CD4-positive, alpha-beta T cell (primary cell): ENCODE data around the gene ELFN1. TPM values are rescaled to one million over a fixed set of nuclear protein-coding genes. Genes with fewer than 3 reads are reported as not detected.
A peak's percentile ranks its signal among the peaks of the same experiment; 100 is the strongest.

Experiments
- ATAC-seq: fragments of 200-7000 bp; cut with Tn5 transposase; one replicate; pipeline ENCODE4 v1.10.0; 2022; ENCODE audit warnings: mild to moderate bottlenecking; ENCODE audit not compliant: poor library complexity
- CTCF ChIA-PET: fragments of 350-600 bp; sonication (Branson Sonifier 250); formaldehyde crosslinking; loops from one replicate; lab custom pipeline; 2021; ENCODE audit warnings: antibody characterized with exemption, inconsistent platforms; lab: Charles Lee
- POLR2A ChIA-PET: fragments of 350-600 bp; sonication (Branson Sonifier 250); formaldehyde crosslinking; loops from one replicate; lab custom pipeline; 2021; ENCODE audit warnings: antibody characterized with exemption, inconsistent platforms; lab: Charles Lee
- DNase-seq, 14 experiments: peaks; one replicate each; pipeline ENCODE4 v3.0.0-alpha.2; 2013 to 2020; ENCODE audit warnings: mixed read lengths in 2 of 14
- H3K27ac ChIP-seq, 2 donors: one replicate each; pipeline versions ENCODE4 v1.5.1 to v1.7.0; 2013; ENCODE audit warnings: low read length in 2 of 2, low read depth in 1 of 2, mild to moderate bottlenecking in 1 of 2
- H3K27me3 ChIP-seq, 2 experiments: 1 replicate in 1 of 2; 2 replicates in 1 of 2; pipeline versions ENCODE4 v1.6.1 to v1.7.0; 2013; ENCODE audit warnings: low read length in 2 of 2, control low read depth in 1 of 2, mild to moderate bottlenecking in 1 of 2, moderate library complexity in 1 of 2; ENCODE audit not compliant: insufficient read depth in 2 of 2, control insufficient read depth in 1 of 2
- H3K36me3 ChIP-seq: one replicate; pipeline ENCODE4 v1.6.1; 2013; ENCODE audit warnings: low read length, control low read depth; ENCODE audit not compliant: insufficient read depth
- H3K4me1 ChIP-seq: one replicate; pipeline ENCODE4 v1.6.1; 2013; ENCODE audit warnings: low read length, control low read depth; ENCODE audit not compliant: insufficient read depth
- H3K4me3 ChIP-seq: one replicate; pipeline ENCODE4 v1.5.1; 2013; ENCODE audit warnings: mild to moderate bottlenecking, low read length, moderate library complexity
- H3K9me3 ChIP-seq, 2 experiments: 1 replicate in 1 of 2; 2 replicates in 1 of 2; pipeline versions ENCODE4 v1.6.1 to v1.7.0; 2013; ENCODE audit warnings: low read length in 2 of 2, mild to moderate bottlenecking in 2 of 2, control low read depth in 1 of 2, moderate library complexity in 1 of 2; ENCODE audit not compliant: control insufficient read depth in 1 of 2, insufficient read depth in 1 of 2
- H3K27ac Mint-ChIP-seq: one replicate; pipeline ENCODE4 v1.8.0; 2020; ENCODE audit warnings: mixed read lengths
- H3K27me3 Mint-ChIP-seq: one replicate; pipeline ENCODE4 v1.8.0; 2021; ENCODE audit warnings: mixed read lengths
- H3K36me3 Mint-ChIP-seq: one replicate; pipeline ENCODE4 v1.8.0; 2021; ENCODE audit warnings: low read depth, mixed read lengths
- H3K4me1 Mint-ChIP-seq: one replicate; pipeline ENCODE4 v1.8.0; 2021; ENCODE audit warnings: low read depth, mixed read lengths
- H3K4me3 Mint-ChIP-seq: one replicate; pipeline ENCODE4 v1.8.0; 2020; ENCODE audit warnings: mild to moderate bottlenecking, mixed read lengths
- H3K9me3 Mint-ChIP-seq: one replicate; pipeline ENCODE4 v1.8.0; 2020; ENCODE audit warnings: mixed read lengths
- intact Hi-C, 2 experiments: fragments of 100-400 bp; cut with DNase I in 1 of 2; cut with micrococcal nuclease in 1 of 2; formaldehyde crosslinking; loops; one replicate each; pipeline versions ENCODE4 v1.15.1 to v1.9.0; 2023 to 2025; cut with DNase I, micrococcal nuclease
- total RNA-seq, 174 experiments: library from RNA in 2 of 174; stranded (reverse) in 2 of 174; gene quantifications; one replicate each; pipeline ENCODE4 v1.2.3 and lab custom pipeline; 2021 to 2026
- TF ChIP-seq, protein P1 (sequence below): fragments of 200-600 bp; IDR thresholded peaks from one replicate; pipeline ENCODE4 v1.8.0; 2022; ENCODE audit warnings: antibody characterized with exemption, mild to moderate bottlenecking

Gene ELFN1
- total RNA-seq, 2 experiments from 2014 or later: not detected

- H3K36me3 Mint-ChIP-seq: no peaks in the 10 kb centered on the region
- H3K27me3 Mint-ChIP-seq: peaks cover 17% of the 10 kb centered on the region
- ChIA-PET POLR2A (no interaction called here), CTCF (no interaction called here)
- H3K9me3 Mint-ChIP-seq: no peaks in the 10 kb centered on the region
- Histone ChIP-seq H3K27ac (no peak overlapping the region), H3K36me3 (no peaks in the 10 kb centered on the region), H3K4me1 (no peaks in the 10 kb centered on the region), H3K4me3 (no peak overlapping the region), H3K27me3 (peaks cover 2 to 4% of the 10 kb centered on the region in 2 experiments), H3K9me3 (peaks cover 0 to 6% of the 10 kb centered on the region in 2 experiments)
- TF ChIP-seq, protein P1, sequence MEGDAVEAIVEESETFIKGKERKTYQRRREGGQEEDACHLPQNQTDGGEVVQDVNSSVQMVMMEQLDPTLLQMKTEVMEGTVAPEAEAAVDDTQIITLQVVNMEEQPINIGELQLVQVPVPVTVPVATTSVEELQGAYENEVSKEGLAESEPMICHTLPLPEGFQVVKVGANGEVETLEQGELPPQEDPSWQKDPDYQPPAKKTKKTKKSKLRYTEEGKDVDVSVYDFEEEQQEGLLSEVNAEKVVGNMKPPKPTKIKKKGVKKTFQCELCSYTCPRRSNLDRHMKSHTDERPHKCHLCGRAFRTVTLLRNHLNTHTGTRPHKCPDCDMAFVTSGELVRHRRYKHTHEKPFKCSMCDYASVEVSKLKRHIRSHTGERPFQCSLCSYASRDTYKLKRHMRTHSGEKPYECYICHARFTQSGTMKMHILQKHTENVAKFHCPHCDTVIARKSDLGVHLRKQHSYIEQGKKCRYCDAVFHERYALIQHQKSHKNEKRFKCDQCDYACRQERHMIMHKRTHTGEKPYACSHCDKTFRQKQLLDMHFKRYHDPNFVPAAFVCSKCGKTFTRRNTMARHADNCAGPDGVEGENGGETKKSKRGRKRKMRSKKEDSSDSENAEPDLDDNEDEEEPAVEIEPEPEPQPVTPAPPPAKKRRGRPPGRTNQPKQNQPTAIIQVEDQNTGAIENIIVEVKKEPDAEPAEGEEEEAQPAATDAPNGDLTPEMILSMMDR: no peak
- no peaks in the 10 kb centered on the region for H3K4me1 Mint-ChIP-seq
- intact Hi-C loops: no loop called here
- DNase-seq (no peak), ATAC-seq (no peak)
- H3K4me3 Mint-ChIP-seq: no peak overlapping the region
- H3K27ac Mint-ChIP-seq: no peak overlapping the region
These were observed 20.2 kb upstream of the ELFN1 start for GRCh38 chr7:1649751-1650326.

DNA sequence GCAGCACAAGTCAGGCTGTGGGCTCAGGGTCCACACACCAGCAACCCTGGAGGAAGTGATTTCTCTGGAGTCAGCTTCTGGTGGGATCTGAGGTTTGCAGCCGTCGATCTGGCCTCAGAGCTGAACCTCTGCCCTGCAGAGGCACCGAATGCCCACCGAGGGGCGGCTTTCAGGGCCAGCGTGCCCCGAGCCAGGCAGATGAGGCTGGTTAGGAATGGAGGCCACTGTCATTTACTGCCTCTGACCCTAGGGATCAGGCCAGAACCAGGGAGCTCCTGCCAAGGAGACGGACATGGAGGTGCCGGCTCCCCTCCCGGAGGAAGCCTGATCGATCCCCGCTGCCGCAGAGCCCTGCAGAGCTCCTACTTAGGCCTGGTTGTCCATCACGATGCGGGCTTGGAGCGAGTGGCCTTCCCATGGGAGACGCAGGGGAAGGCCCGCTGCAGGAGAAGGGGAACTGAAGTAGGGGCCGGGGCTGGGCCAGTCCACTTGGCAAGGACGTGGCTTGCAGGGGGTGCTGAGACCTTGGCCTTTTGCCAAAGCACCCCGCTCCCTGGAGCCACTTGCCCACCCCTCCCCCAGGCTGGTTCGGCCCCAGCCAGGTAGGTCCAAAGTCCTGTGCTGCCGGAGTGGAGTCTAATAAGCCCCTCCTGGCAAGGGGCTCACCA is 19.6 kb upstream of the ELFN1 start:
- no peak overlapping the region for H3K27ac Mint-ChIP-seq
- H3K27ac ChIP-seq: no peak overlapping the region
- no peaks in the 10 kb centered on the region for H3K9me3 Mint-ChIP-seq
- no peaks in the 10 kb centered on the region for H3K4me1 Mint-ChIP-seq
- no peak overlapping the region for H3K4me3 Mint-ChIP-seq
- CTCF ChIA-PET: no interaction called here
- peaks cover 17% of the 10 kb centered on the region for H3K27me3 Mint-ChIP-seq
- DNase-seq (no peak), ATAC-seq (no peak)
- TF ChIP-seq, protein P1: no peak
- H3K9me3 ChIP-seq: peaks cover 0 to 6% of the 10 kb centered on the region in 2 experiments
- no peaks in the 10 kb centered on the region for H3K36me3 Mint-ChIP-seq
- POLR2A ChIA-PET: no interaction called here
- H3K4me3 ChIP-seq: no peak overlapping the region
- no peaks in the 10 kb centered on the region for H3K36me3 ChIP-seq
- no peaks in the 10 kb centered on the region for H3K4me1 ChIP-seq
- intact Hi-C loops: no loop called here
- H3K27me3 ChIP-seq: peaks cover 2 to 4% of the 10 kb centered on the region in 2 experiments

DNA sequence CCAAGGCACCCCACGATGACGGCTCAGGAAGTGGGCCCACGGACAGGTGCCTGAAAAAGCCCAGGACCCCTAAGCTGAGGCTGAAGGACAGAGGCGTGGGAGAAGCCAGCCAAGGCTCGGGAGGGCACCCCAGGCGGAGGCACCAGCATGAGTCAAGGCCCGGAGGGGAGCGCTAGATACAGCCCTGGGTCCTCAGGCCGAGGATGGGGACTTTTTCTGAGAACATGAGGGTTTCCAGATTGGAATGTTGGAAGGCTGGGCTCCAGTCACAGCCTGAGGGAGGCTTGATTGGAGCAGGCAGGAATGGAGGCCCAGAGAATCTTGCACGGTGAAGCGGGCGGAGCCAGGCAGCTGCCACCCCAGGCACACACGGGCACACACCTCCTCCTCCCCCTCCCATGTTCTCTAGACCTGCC is 19.0 kb upstream of the ELFN1 start:
- ATAC-seq: no peak
- H3K9me3 ChIP-seq: peaks cover 0 to 6% of the 10 kb centered on the region in 2 experiments

More for the DNA sequence above, 19.0 kb upstream of the ELFN1 start:
- H3K4me3 ChIP-seq: no peak overlapping the region
- TF ChIP-seq, protein P1: no peak
- H3K36me3 ChIP-seq: no peaks in the 10 kb centered on the region
- no peaks in the 10 kb centered on the region for H3K36me3 Mint-ChIP-seq
- ChIA-PET CTCF (no interaction called here), POLR2A (no interaction called here)
- no peak overlapping the region for H3K27ac ChIP-seq
- H3K4me1 Mint-ChIP-seq: no peaks in the 10 kb centered on the region
- peak in 1 of 14 experiments; percentile 11 for DNase-seq
- intact Hi-C loops: no loop called here
- peaks cover 2 to 7% of the 10 kb centered on the region in 2 experiments for H3K27me3 ChIP-seq
- H3K27me3 Mint-ChIP-seq: peaks cover 19% of the 10 kb centered on the region
- no peaks in the 10 kb centered on the region for H3K9me3 Mint-ChIP-seq
- no peaks in the 10 kb centered on the region for H3K4me1 ChIP-seq
- H3K27ac Mint-ChIP-seq: no peak overlapping the region
- H3K4me3 Mint-ChIP-seq: no peak overlapping the region
